SK-N-SH treated with all-trans-retinoic acid at 6 μM for 48 hours (cell line): ENCODE data around the gene TMUB1.

Experiments
- ATAC-seq: fragments of 200-7000 bp; cut with Tn5 transposase; 3 replicates; pipeline ENCODE4 v1.9.1; 2020; ENCODE audit warnings: mild to moderate bottlenecking, moderate library complexity
- BACH2 ChIP-seq: fragments of 250-450 bp; sonication (Bioruptor Pico); IDR thresholded peaks from 2 replicates; pipeline ENCODE4 v1.9.0; 2021; ENCODE audit warnings: mild to moderate bottlenecking, borderline replicate concordance
- ESRRG ChIP-seq: fragments of 250-450 bp; sonication (Bioruptor Pico); IDR thresholded peaks from 2 replicates; pipeline ENCODE4 v1.6.1; 2021; ENCODE audit warnings: mild to moderate bottlenecking
- GLIS3 ChIP-seq: fragments of 250-450 bp; sonication (Bioruptor Pico); IDR thresholded peaks from 2 replicates; pipeline ENCODE4 v1.5.0; 2020; ENCODE audit warnings: mild to moderate bottlenecking, moderate library complexity
- ISL1 ChIP-seq: fragments of 250-450 bp; sonication (Bioruptor Pico); IDR thresholded peaks from 2 replicates; pipeline ENCODE4 v2.1.2; 2022; ENCODE audit warnings: mild to moderate bottlenecking, moderate library complexity
- OSR1 ChIP-seq: fragments of 250-450 bp; sonication (Bioruptor Pico); IDR thresholded peaks from 2 replicates; pipeline ENCODE4 v1.8.0; 2022; ENCODE audit warnings: moderate library complexity, mild to moderate bottlenecking, inconsistent platforms
- PPARA ChIP-seq: fragments of 250-450 bp; sonication (Bioruptor Pico); IDR thresholded peaks from 2 replicates; pipeline ENCODE4 v1.5.0; 2020; ENCODE audit warnings: mild to moderate bottlenecking, borderline replicate concordance
- SNAI2 ChIP-seq: fragments of 250-450 bp; sonication (Bioruptor Pico); IDR thresholded peaks from 2 replicates; pipeline ENCODE4 v1.5.0; 2020; ENCODE audit warnings: mild to moderate bottlenecking, moderate library complexity
- TCF4 ChIP-seq: fragments of 250-450 bp; sonication (Bioruptor Pico); IDR thresholded peaks from 2 replicates; pipeline ENCODE4 v1.8.0; 2021; ENCODE audit warnings: mild to moderate bottlenecking, moderate library complexity, borderline replicate concordance
- TOX ChIP-seq: fragments of 250-450 bp; sonication (Bioruptor Pico); IDR thresholded peaks from 2 replicates; pipeline ENCODE4 v1.8.0; 2021; ENCODE audit warnings: mild to moderate bottlenecking, moderate library complexity, borderline replicate concordance
- ZFP3 ChIP-seq: fragments of 250-450 bp; sonication (Bioruptor Pico); IDR thresholded peaks from 2 replicates; pipeline ENCODE4 v1.5.0; 2020; ENCODE audit warnings: mild to moderate bottlenecking, moderate library complexity
- ZFP30 ChIP-seq: fragments of 450-650 bp; formaldehyde crosslinking; IDR thresholded peaks from 2 replicates; pipeline ENCODE4 v1.5.0; 2022; ENCODE audit warnings: mild to moderate bottlenecking, moderate library complexity
- ZNF70 ChIP-seq: fragments of 450-650 bp; formaldehyde crosslinking; IDR thresholded peaks from 2 replicates; pipeline ENCODE4 v1.5.0; 2020; ENCODE audit warnings: mild to moderate bottlenecking, moderate library complexity
- TF ChIP-seq, protein P1 (sequence below): fragments of 250-450 bp; sonication (Bioruptor Pico); IDR thresholded peaks from 2 replicates; pipeline ENCODE4 v1.8.0; 2020; ENCODE audit warnings: mild to moderate bottlenecking, moderate library complexity, borderline replicate concordance
- TF ChIP-seq, protein P2 (sequence below): fragments of 250-450 bp; sonication (Bioruptor Pico); IDR thresholded peaks from 2 replicates; pipeline ENCODE4 v1.5.0; 2020; ENCODE audit warnings: mild to moderate bottlenecking, moderate library complexity
- TF ChIP-seq, protein P3 (sequence below): fragments of 250-450 bp; sonication (Bioruptor Pico); IDR thresholded peaks from 2 replicates; pipeline ENCODE4 v1.8.0; 2021; ENCODE audit warnings: low read depth, mild to moderate bottlenecking, moderate library complexity, borderline replicate concordance
- TF ChIP-seq, protein P4 (sequence below): fragments of 250-450 bp; sonication (Bioruptor Pico); IDR thresholded peaks from 2 replicates; pipeline ENCODE4 v1.5.1; 2020; ENCODE audit warnings: low read depth, mild to moderate bottlenecking, moderate library complexity

Gene TMUB1

DNA sequence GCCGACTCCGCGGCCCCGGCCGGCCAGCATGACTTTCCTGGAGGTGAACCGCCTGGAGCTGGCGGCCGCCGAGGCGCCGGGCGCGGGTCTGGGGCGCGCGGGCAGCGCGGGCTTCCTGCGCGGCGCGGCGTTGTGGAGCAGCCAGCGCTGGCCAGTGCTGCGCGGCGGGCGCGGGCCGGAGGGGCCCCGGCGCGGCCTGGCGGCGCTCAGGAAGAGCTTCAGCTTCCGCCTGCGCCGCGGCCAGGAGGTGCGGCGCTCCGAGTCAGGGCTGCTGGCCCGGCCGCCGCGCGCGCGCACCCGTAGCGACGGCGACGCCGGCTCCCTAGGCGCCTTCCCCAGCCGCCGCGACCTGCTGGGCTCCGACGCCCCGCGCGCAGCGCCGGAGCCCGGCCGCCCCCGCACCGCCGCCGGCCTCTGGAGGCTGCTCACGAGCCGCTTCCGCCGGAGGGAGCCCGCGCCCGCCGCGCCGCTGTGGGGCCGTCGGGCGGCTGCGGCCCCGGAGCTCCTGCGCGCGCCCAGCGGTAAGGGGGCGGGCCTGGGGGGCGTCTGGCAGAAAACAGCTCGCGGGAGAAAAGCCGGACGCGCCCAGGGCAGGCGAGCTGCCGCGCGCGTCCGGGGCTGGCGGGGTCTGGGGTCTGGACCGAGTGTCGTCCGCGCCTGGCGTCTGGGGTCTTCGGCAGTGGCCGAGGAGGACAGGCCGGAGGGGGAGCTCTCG, 32.0 kb upstream of the TMUB1 start:
- ATAC-seq, result no peak

DNA sequence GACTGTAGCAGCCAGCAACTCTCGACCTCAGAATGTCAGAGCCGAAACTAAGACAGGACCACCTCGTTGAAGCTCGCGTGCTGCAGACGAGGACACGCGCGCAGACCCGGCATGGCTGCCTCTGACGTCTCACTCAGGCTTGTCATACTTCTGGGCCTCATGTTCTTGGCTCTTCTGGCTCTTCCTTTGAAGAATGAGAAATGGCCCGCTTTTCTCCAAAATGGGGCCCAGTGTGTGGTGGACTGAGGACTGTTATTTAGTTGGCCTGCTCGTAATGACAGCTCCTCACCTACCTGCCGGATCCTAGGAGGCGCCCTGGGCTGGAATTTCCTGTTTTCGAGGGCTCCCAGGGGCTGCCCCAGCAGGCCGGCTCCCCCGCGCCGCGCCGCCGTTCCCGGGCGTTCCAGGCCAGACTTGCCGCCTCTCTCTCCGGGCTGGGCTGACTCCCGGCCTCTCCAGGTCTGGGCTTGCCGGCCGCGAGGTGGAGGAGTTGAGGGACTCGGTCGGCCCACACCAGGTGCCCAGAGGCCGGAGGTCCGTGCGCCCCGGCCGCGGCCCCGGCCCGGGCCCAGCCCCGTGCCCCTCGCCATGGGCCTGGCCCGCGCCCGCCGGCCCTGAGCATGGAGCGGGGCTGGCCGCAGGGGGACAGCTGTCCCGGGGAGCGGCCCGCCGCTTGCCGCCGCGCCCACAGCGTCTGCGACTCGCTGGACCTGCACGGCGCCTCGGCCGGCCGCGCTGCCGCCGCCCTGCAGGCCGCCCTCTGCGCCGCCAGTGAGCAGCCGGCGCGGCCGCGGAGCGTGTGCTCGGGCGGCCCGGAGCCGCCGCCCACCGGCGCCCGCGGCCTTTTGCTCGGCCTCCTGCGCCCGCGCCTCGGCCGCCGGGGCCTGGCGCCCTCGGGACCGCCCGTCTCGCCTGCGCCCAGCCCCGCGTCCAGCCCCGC, 31.1 kb upstream of the TMUB1 start:
- peak; percentile 0; the same call in 2 of the 3 replicates for ATAC-seq
- peak; percentile 72 for TF ChIP-seq ZFP3 (CRISPR knock-in tag)
- 0 out of 2 replicates have a peak, but pooled peaks have one; percentile 18 for TF ChIP-seq SNAI2
- TF ChIP-seq, protein P1, sequence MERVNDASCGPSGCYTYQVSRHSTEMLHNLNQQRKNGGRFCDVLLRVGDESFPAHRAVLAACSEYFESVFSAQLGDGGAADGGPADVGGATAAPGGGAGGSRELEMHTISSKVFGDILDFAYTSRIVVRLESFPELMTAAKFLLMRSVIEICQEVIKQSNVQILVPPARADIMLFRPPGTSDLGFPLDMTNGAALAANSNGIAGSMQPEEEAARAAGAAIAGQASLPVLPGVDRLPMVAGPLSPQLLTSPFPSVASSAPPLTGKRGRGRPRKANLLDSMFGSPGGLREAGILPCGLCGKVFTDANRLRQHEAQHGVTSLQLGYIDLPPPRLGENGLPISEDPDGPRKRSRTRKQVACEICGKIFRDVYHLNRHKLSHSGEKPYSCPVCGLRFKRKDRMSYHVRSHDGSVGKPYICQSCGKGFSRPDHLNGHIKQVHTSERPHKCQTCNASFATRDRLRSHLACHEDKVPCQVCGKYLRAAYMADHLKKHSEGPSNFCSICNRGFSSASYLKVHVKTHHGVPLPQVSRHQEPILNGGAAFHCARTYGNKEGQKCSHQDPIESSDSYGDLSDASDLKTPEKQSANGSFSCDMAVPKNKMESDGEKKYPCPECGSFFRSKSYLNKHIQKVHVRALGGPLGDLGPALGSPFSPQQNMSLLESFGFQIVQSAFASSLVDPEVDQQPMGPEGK (CRISPR knock-in tag), result no peak
- TF ChIP-seq GLIS3, result no peak
- TF ChIP-seq ESRRG (CRISPR knock-in tag), result no peak
- TF ChIP-seq, protein P2, sequence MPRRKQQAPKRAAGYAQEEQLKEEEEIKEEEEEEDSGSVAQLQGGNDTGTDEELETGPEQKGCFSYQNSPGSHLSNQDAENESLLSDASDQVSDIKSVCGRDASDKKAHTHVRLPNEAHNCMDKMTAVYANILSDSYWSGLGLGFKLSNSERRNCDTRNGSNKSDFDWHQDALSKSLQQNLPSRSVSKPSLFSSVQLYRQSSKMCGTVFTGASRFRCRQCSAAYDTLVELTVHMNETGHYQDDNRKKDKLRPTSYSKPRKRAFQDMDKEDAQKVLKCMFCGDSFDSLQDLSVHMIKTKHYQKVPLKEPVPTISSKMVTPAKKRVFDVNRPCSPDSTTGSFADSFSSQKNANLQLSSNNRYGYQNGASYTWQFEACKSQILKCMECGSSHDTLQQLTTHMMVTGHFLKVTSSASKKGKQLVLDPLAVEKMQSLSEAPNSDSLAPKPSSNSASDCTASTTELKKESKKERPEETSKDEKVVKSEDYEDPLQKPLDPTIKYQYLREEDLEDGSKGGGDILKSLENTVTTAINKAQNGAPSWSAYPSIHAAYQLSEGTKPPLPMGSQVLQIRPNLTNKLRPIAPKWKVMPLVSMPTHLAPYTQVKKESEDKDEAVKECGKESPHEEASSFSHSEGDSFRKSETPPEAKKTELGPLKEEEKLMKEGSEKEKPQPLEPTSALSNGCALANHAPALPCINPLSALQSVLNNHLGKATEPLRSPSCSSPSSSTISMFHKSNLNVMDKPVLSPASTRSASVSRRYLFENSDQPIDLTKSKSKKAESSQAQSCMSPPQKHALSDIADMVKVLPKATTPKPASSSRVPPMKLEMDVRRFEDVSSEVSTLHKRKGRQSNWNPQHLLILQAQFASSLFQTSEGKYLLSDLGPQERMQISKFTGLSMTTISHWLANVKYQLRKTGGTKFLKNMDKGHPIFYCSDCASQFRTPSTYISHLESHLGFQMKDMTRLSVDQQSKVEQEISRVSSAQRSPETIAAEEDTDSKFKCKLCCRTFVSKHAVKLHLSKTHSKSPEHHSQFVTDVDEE (CRISPR knock-in tag), result no peak; the same call in 1 of the 2 replicates
- TF ChIP-seq, protein P3, sequence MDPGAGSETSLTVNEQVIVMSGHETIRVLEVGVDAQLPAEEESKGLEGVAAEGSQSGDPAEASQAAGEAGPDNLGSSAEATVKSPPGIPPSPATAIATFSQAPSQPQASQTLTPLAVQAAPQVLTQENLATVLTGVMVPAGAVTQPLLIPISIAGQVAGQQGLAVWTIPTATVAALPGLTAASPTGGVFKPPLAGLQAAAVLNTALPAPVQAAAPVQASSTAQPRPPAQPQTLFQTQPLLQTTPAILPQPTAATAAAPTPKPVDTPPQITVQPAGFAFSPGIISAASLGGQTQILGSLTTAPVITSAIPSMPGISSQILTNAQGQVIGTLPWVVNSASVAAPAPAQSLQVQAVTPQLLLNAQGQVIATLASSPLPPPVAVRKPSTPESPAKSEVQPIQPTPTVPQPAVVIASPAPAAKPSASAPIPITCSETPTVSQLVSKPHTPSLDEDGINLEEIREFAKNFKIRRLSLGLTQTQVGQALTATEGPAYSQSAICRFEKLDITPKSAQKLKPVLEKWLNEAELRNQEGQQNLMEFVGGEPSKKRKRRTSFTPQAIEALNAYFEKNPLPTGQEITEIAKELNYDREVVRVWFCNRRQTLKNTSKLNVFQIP (CRISPR knock-in tag), result peak; percentile 29; the same call in 1 of the 2 replicates
- TF ChIP-seq ZFP30 (CRISPR knock-in tag), result no peak
- TF ChIP-seq, protein P4, sequence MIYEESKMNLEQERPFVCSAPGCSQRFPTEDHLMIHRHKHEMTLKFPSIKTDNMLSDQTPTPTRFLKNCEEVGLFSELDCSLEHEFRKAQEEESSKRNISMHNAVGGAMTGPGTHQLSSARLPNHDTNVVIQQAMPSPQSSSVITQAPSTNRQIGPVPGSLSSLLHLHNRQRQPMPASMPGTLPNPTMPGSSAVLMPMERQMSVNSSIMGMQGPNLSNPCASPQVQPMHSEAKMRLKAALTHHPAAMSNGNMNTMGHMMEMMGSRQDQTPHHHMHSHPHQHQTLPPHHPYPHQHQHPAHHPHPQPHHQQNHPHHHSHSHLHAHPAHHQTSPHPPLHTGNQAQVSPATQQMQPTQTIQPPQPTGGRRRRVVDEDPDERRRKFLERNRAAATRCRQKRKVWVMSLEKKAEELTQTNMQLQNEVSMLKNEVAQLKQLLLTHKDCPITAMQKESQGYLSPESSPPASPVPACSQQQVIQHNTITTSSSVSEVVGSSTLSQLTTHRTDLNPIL, result peak; percentile 30; the same call in 1 of the 2 replicates
- no peak for TF ChIP-seq ZNF70 (CRISPR knock-in tag)

More for the DNA sequence above, 32.0 kb upstream of the TMUB1 start:
- no peak for TF ChIP-seq TCF4 (CRISPR knock-in tag)
- TF ChIP-seq PPARA (CRISPR knock-in tag), result no peak
- TF ChIP-seq BACH2 (CRISPR knock-in tag), result no peak
- no peak for TF ChIP-seq ZFP30 (CRISPR knock-in tag)
- TF ChIP-seq TOX (CRISPR knock-in tag), result no peak

DNA sequence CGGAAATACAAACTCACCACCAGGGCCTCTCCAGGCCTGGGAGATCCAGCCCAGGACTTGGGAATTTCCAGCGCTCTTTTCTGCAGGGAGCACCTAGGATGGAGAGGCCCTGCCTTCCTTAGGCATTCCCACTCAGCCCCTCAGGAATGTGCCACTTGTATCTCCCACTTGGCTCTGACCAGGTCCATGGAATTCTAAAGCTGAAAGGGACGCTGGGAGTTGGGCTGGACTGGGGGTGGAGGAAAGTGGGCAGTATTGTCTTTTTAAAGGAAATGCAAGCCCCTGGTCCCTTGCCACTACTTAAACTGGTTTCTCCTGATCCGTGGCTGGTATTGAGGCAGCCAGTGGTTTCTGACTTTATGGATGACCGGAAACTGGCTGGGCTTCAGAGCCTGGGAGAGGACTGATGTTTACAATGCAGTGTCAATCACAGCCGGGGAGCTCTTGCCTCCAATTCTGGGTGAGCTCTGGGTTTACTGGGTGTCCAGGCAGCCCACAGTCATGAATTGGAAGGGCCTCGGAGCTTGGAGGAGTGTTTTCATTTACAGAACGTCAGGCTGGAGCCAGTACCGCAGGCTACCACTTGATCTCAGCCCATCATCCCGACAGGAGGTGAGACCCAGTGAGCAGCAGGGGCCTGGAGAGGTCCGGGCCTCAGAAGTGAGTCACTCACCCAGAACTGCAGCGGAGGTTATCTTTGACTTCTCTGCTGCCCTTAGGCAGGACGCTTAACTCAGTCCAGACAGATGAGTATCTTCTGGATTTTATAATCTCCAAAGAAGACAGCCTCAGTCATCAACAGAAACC, 30.3 kb upstream of the TMUB1 start:
- ATAC-seq, result peak; percentile 83
- TF ChIP-seq OSR1 (CRISPR knock-in tag) (no peak), ZNF70 (CRISPR knock-in tag) (0 out of 2 replicates have a peak, but pooled peaks have one; percentile 46), TCF4 (CRISPR knock-in tag) (peak; percentile 74; the same call in 1 of the 2 replicates), ISL1 (CRISPR knock-in tag) (peak; percentile 31; the same call in 1 of the 2 replicates), ZFP3 (CRISPR knock-in tag) (no peak)
- TF ChIP-seq, protein P2 (CRISPR knock-in tag), result peak; percentile 82; the same call in 1 of the 2 replicates
